GM19239 (cell line): ENCODE data around the gene NFATC2.

Experiments
- DNase-seq: peaks from one replicate; pipeline ENCODE4 v3.0.0; 2011; ENCODE audit warnings: low spot score; ENCODE audit not compliant: insufficient read length
- FAIRE-seq: peaks from 2 replicates; lab custom pipeline; 2011; peaks lifted over from hg19 to GRCh38; lab: Jason Lieb, UNC

The NFATC2 gene

DNA sequence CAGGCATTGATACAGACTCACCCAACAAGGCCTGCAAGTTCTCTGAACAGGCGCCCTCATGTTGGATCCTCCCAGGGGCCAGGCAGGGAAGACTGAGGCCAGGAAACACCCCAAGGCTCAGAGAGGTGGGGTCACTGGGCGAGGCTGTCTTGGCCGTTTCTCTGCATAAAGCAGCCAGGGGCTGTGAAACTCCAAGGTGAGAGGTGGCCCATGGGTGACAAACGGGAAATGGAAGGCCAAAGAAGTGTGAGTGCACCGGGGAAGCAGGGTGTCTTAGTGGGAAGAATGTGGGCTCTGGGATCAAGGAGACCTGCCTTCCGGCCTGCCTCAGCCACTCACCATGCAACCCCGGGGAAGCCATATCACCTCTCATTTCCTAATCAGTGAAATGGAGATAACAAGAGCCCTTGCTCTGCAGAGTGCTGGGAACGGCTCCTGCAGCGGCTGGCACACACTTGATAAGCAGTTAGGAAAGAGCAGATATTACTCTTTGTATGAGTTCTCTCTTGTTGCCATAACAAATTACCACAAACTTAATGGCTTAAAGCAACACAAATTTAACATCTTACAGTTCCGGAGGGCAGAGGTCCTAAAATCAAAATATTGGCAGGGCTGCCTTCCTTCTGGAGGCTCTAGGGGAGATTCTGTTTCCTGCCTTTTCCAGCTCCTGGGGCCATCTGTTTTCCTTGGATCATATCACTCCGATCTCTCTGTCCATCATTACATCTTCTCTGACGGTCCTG, 168.6 kb downstream of the NFATC2 start:
- FAIRE-seq (no peak), DNase-seq (no peak)

DNA sequence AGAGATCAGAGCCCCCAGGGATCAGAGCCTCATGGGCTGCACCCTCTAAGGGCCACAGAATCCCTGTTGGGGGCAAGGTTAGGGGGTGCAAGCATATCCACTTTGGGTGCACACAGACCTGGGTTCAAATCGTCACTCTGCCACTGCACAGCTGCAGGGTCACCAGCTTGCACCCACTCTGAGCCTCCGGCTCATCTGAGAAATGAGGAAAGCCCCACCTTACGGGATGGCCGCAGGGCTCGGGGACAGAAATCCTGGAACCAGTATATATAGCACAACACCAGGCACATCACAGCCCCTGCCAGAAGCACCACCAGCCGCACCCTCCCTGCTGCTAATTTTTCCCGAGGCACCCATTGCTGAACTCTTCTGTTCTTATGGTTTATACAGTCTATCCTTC, 169.6 kb downstream of the NFATC2 start:
- no peak for FAIRE-seq

DNA sequence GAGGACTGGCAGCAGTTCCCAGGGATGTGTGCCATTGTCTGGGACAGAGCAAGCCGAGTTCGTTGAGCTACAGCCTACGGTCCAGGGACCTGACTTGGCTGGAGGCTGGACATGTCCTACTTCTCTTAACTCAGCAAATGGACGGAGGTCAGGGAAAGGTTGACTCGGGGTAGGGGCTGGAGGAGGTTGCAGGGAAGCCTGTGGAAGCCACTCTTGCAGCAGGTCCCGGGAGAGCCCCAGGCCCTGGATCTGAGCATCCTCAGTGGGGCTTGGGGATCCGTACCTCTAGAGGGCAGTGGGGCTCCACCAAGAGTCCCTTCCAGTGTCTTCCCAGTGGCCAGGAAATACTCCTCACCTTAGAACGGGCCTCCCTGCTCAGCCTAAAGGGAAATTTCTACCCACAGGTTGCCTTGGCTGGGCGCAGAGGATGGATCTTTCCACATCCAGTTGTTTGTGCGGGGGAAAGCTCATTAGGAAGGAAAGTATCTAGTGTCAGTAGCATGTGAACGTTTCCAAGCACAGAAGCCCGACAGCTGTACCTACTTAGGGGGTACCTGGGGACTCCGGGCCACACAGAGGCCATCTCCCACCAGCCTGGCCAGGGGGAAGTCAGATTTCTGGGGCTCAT, 170.2 kb downstream of the NFATC2 start:
- peak; percentile 11 for FAIRE-seq
- peak; percentile 68 for DNase-seq

More for the DNA sequence above, 169.6 kb downstream of the NFATC2 start:
- no peak for DNase-seq

DNA sequence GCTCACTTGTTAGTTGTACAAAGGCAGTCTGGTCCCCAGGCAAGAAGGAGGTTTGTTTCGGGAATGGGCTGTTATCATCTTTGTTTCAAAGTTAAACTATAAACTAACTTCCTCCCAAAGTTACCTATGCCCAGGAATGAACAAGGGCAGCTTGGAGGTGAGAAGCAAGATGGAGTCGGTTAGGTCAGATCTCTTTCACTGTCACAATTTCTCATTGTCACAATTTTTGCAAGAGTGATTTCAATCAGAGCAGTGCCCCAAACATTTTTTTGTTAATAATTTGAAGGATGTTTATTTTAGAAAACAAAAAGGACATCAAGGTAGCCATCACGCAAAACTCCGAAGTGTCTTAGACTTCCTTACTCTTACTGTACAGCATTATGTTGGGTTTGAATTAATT, 170.8 kb downstream of the NFATC2 start:
- DNase-seq = no peak
- no peak for FAIRE-seq

DNA sequence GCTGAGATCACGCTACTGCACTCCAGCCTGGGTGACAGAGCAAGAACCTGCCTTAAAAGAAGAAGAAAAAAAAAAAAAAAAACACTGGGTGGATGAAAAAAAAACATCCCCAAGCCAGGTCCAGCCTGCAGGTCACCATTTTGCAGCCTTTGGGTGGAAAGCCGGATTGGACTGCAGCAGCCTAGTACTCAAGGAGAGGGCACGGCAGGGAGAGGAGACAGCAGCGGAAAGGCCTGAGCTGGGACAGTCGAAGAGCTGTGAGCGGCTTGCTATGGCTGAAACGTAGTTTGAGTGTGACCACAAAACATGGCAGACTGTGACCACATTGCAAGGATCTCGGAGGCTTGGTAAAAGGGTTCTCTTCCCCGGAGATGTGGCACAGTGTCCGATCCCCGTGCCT, 173.0 kb downstream of the NFATC2 start:
- FAIRE-seq = no peak
- no peak for DNase-seq

DNA sequence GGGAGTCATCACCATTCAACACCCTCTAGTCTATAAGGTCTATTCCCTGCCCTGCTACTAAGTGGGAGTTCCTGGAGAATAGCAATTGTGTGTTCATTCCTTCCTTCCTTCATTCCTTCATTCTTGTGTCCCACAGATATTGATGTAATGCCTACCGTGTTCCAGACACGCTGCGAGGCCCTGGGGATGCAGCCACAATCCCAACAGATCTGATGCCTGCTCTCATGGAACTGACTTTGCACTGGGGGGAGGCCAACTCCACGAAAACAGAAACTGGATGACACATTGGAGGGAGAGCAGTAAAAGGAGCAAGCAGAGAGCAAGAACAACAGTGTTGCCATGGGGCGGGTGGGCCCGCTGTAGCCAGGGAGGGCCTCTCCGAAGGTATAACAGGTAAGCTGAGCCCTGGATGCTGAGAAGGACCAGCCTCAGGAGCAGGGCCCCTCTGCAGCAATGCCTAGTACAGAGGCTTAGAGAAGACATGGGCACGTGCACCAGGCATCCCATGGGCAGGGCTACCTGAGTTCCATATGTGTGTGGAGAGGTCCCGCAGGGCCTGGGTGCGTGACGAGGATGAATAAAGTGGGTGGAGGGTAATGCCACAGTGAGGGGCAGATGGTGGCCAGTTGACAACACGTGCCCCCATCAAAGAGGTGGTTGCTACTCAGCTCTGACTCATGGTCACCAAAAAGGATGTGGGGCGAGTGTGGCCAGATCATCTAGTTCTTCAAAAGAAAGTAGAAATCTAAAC, 173.9 kb downstream of the NFATC2 start:
- DNase-seq (no peak), FAIRE-seq (no peak)

DNA sequence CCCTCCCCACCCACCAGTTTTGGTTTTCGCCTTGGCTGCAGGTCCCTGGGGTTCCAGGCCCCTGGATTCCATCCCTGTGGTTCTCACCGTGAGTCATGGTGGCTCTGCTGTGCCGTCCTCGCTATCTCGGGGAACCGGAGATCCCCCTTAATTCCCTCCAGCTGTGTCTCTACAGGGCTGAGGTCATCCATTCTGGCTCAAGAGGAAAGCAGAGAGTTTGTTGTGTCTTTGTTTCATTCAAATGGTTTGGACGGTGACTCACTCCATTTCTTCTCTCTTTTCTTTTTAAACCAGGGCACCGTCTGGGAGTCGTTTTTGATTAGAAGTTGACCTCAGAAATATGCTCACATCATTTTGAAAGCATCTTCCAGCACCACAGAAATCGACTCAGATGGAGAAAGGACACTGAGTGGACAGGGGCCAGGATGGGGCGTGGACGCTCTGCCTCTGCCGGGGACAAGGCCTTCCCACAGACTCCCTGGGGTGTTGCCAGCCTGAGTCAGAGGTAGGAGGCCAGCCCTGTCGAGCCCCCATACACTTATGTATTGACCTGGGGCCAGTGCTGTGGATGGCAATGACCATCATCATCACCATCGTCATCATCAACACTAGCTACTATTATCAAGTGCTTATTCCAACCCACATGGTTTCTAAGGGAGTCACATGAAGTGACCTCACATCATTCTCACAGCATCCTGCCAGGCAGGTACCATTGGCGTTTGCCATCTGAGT, 176.2 kb downstream of the NFATC2 start:
- no peak for FAIRE-seq

DNA sequence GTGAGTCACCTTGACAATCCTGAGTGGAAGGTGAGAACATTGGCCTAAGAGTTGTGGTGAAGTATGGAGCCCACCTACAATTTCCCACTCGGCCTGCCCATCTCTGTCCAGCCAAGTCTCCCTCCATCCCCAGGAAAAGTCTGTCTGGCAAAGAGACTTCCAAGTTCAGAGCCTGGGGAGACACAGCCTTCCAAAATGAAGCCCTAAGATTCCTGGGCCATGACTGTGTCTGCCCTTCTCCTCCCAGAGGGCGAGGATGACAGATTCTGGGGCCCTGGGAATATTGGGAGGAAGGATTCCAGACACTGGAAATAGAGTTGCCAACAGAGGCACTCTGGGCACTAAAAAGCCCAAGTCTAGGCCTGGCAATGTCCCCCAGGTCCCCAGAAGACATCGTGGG, 176.8 kb downstream of the NFATC2 start:
- no peak for FAIRE-seq
- no peak for DNase-seq

More for the DNA sequence above, 176.2 kb downstream of the NFATC2 start:
- no peak for DNase-seq

DNA sequence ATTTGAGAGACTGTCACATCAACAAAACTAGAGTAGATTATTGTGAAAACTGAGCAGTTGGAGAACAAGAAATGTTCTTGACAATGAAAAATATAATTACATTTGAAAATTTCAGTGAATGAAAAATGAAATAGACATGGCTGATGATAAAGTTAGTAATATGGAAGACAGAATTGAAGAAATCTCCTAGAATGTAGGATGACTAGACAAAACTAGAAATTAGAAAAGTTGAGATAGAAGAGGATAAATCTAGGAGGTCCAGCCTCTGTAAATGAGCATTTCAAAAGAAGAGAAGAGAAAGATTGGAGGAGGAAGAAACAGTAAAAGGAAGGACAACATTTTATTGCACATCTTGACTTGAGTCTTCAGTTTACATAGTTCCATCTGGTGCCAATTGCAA, 178.7 kb downstream of the NFATC2 start:
- FAIRE-seq (no peak), DNase-seq (no peak)

DNA sequence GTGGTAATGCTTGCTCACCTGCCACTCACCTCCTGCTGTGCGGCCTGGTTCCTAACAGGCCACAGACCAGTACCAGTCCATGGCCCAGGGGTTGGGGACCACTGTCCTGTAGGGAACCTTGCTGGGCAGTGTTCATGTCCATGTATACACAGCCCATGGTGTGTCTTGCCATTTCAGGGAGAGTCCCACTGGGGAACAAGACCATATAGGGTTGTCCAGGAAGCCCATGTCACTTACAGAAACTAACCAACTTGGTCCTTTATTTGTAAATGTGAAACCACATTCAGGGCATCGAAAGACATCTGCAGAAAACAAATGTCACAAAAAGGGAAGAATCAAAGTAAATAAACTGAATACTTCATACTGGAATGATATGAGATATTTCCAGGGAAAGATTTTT, 179.1 kb downstream of the NFATC2 start:
- no peak for FAIRE-seq
- no peak for DNase-seq

DNA sequence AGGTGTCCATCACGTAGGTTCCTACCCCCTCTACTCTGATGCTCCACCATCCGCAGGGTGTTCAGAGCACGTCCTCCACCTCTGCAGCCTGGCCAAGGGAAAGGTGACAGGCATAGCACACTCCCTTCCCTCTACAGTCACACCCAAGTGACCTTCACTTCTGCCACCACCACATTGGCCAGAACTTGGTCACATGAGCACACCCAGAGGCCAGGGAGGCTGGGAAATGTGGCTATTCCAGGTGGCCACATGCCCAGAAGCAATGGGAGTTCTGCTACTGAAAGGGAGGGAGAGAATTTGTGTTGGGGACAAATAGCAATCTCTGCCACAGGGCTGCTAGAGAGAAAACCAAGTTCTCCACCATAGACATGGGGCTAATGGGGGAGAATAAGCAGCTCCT, 180.3 kb downstream of the NFATC2 start:
- FAIRE-seq = no peak

DNA sequence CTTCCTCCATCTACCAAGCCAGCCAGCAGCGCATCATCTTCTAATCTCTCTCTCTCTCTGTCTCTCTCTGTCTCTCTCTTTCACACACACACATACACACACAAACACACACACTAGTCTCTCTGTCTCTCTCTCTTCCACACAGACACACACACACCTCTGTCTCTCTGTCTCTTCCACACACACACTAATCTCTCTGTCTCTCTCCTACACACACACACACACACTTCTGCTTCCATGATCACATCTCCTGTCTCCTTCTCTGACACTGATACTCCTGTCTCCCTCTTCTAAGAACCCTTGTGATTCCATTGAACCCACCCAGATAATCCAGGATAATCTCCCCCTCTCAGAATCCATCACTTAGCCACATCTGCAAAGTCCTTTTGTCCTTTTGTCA, 181.3 kb downstream of the NFATC2 start:
- DNase-seq (no peak), FAIRE-seq (no peak)

More for the DNA sequence above, 180.3 kb downstream of the NFATC2 start:
- DNase-seq = no peak

DNA sequence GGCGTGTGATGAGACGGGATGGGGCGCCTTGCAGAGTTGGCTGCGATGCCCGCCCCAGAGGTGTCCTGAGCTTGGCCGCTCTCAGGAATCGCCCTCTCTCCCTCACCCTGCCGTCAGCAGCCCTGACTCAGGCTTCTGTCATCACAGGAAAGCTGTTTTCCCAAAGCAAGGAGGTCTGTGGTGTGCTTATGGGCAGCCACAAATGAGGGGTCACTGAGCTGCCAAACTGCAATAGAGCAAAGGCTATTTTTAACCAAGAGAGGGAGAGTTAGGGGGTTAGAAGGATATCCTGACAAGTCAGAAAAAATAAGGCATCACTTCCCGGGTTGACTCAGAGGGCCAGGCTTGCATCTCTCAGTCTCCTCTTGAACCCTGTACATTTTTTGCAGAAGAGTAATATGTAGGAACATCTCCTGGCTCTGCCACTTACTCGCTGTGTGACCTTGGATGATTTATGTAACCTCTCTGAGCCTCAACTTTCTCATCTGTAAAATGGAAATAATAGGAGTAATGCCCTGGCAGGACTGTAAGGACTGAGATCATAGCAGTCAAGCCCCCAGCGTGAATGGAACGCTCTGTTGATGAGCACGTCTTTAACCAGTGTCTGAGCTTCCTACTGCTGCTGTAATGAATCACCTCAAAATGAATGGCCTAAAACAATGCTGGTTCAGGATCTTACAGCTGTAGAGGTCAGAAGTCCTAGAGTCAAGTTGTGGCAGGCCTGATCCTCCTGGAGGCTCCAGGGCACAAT, 181.9 kb downstream of the NFATC2 start:
- FAIRE-seq (no peak), DNase-seq (no peak)

DNA sequence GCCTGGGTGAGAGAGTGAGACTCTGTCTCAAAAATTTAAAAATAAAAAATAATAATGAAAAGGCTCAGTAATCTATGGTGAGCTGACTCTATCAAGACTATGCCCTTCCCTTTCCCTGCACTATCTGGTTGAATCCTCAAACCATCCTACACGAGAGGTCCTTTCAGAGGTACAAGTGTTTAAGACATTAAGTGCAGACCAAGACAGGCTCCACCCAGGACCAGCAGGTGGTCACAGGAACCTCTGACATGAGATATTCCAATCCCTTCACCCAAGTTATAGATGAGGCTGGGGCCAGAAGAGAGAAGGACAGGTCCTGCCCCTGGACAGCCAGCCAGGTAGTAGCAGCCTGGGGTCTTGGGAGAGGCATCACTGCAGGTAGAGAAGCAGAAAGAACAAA, 182.6 kb downstream of the NFATC2 start:
- DNase-seq = no peak
- FAIRE-seq = no peak

DNA sequence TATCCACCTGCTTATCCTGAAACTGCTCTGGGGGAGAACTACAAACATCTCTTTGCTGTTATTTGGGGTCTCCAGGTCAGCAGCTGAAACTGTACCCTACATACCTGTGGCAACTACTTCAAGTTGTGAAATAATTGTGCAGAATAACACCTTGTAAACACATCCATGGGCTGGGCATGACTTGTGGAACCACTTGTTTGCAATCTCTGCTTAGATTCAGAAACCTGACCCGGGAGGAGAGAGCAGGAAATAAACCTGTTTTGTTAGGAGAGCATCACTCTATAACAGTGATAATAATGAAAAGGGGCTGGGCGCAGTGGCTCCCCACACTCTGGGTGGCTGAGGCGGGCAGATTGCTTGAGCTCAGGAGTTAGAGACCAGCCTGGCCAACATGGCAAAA, 183.1 kb downstream of the NFATC2 start:
- FAIRE-seq (no peak), DNase-seq (no peak)

DNA sequence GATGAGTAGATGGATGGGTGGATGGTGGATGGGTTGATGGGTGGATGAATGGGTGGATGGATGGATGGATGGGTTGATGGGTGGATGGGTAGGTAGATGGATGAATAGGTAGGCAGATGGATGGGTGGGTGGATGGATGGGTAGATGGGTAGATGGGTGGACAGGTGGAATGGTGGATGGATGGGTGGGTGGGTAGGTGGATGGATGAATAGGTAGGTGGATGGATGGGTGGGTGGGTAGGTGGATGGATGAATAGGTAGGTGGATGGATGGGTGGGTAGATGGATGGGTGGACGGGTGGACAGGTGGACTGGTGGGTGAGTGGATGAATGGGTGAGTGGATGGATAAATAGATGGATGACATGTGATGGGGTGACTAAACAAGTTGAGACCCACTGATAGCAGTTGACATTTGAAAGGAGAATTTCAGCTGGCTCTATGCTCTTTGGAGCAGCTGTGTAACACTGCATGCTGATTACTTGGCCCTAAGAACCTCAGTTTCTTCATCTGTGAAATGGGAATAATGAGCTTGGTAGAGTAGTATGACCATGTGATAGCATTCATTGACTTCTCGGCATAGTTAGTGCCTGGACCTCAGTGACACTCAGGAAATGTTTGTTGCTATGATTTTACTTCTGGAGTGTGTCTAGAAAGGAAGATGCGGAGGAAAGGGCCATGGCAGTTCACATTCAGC, 184.3 kb downstream of the NFATC2 start:
- DNase-seq (no peak), FAIRE-seq (no peak)

DNA sequence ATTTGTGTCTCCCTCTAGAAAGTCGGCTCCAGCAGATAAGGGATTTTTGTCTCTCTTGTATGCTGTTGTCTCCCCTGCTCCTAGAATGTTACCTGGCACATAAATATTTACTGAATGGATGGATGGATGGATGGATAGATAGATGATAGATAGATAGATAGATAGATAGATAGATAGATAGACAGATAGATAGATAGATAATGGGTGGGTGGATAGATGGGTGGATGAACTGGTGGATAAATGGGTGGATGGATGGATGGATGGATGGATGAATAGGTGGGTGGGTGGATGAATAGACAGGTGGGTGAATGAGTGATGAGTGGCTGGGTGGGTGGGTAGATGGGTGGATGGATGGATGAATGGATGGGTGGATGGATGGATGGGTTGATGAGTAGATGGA, 185.0 kb downstream of the NFATC2 start:
- no peak for FAIRE-seq
- DNase-seq = no peak

DNA sequence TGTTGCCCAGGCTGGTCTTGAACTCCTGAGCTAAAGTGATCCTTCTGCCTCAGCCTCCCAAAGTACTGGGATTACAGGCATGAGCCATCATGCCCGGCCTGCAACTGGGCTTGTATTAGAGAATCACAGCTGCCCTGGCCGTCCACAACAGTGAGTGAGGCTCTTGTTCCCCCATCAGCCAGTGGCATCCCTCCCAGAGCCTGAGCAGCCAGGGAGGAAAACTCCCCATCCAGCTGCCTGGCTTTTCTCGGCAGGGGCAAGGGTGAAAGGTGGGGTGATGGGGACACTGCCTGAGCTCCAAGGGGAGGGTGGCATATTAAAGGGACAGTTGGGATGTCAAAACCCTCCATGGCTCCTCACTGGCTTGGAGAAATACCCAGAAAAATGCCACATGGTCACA, 185.6 kb downstream of the NFATC2 start:
- no peak for FAIRE-seq
- no peak for DNase-seq

DNA sequence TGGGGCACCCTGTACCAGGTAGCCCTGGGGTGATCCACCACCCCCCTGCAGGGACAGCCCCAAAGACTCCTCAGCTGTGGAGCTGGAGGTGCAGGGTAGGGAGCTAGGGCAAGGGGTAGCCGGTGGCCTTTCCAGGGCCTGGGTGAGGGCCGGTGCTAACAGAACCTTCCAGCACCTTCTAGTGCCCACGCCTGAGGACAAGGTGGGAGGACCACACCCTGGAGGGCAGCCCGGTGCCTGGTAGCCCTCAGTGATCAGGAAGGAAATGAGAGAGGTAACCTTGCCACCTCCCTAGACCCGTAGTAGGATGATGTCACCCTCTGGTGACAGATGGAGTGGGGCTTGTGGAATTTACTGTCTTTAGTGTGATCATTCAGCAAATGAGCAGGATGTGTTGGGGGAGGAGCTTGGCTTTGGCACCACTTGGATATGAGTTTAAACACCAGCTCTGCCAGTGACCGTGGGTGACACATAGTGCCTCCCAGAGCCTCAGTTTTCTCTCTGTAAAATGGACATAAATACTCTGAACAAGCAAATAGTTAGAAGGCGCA, 187.7 kb downstream of the NFATC2 start:
- FAIRE-seq = no peak
- no peak for DNase-seq
